Stimulated activated naive B cell treated with anti-CD40 and anti-IgM and Interleukin-4, amounts not matched to agents 10 μg/mL and 1 μg/mL and 100 μg/mL, for 72 hours (primary cell): ENCODE measurements around the gene TMA16.

Experiments used
- ATAC-seq, 2 donors: fragments of 150-1000 bp; cut with Tn5 transposase; replicated peaks; 2 replicates each; pipeline ENCODE4 v1.10.0; 2021; ENCODE audit warnings: moderate library complexity in 1 of 2
- DNase-seq: peaks from one replicate; pipeline ENCODE4 v3.0.0; 2021
- H3K27ac Mint-ChIP-seq: one replicate; pipeline ENCODE4 v1.8.0; 2022; ENCODE audit warnings: mild to moderate bottlenecking, mixed read lengths
- H3K27me3 Mint-ChIP-seq, 2 donors: one replicate each; pipeline ENCODE4 v1.8.0; 2022; ENCODE audit warnings: mixed read lengths in 2 of 2
- H3K36me3 Mint-ChIP-seq, 2 donors: one replicate each; pipeline ENCODE4 v1.8.0; 2022; ENCODE audit warnings: mixed read lengths in 2 of 2, mild to moderate bottlenecking in 1 of 2
- H3K4me1 Mint-ChIP-seq, 2 donors: one replicate each; pipeline ENCODE4 v1.8.0; 2022; ENCODE audit warnings: mixed read lengths in 2 of 2, mild to moderate bottlenecking in 1 of 2
- H3K4me3 Mint-ChIP-seq, 2 donors: one replicate each; pipeline ENCODE4 v1.8.0; 2022; ENCODE audit warnings: mild to moderate bottlenecking in 2 of 2, mixed read lengths in 2 of 2, moderate library complexity in 1 of 2
- H3K9me3 Mint-ChIP-seq, 2 donors: one replicate each; pipeline ENCODE4 v1.8.0; 2022; ENCODE audit warnings: mixed read lengths in 2 of 2, mild to moderate bottlenecking in 1 of 2

The TMA16 gene

DNA sequence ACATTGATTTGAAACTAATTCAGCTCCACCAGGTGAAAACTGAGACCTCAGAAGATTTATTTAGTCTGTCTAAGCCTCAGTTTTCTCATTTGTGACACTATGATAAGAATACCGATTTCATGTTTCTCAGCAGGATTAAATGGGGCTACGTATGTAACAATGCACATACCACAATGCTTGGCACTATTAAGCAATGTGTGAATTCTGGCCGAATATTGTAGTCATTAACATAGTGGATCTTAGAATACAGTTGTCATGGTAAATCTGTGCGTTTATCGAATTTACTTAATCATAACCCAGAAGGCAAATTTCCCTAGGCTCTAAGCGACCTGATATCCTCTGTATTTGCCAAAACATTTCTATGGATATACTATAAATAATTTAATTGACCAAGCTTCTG lies 69.1 kb downstream of the TMA16 start:
- ATAC-seq: no peak
- Mint-ChIP-seq H3K4me3 (no peak overlapping the region), H3K9me3 (peaks cover 10 to 15% of the 10 kb centered on the region in 2 donors), H3K4me1 (peaks cover 45 to 78% of the 10 kb centered on the region in 2 donors), H3K36me3 (peaks cover 13 to 23% of the 10 kb centered on the region in 2 donors), H3K27ac (peak overlapping the region; percentile 80), H3K27me3 (no peaks in the 10 kb centered on the region)
- no peak for DNase-seq

- ATAC-seq (no peak), DNase-seq (no peak)
- Mint-ChIP-seq H3K9me3 (peaks cover 10 to 15% of the 10 kb centered on the region in 2 donors), H3K27me3 (no peaks in the 10 kb centered on the region), H3K4me1 (peaks cover 45 to 78% of the 10 kb centered on the region in 2 donors), H3K36me3 (peaks cover 13 to 23% of the 10 kb centered on the region in 2 donors), H3K27ac (peak overlapping the region; percentile 90), H3K4me3 (peak overlapping the region in 1 of 2 donors; percentile 33)
Observed at GRCh38 chr4:163564221-163564720, 69.8 kb downstream of the TMA16 start.

GRCh38 chr4:163565226-163566135 lies 71.0 kb downstream of the TMA16 start:
- peaks cover 13 to 20% of the 10 kb centered on the region in 2 donors for H3K36me3 Mint-ChIP-seq
- H3K27ac Mint-ChIP-seq: peak overlapping the region; percentile 90
- peaks cover 44 to 78% of the 10 kb centered on the region in 2 donors for H3K4me1 Mint-ChIP-seq
- peak overlapping the region; percentile 55 to 71 for H3K4me3 Mint-ChIP-seq
- DNase-seq (no peak), ATAC-seq (no peak)
- peaks cover 10 to 15% of the 10 kb centered on the region in 2 donors for H3K9me3 Mint-ChIP-seq
- no peaks in the 10 kb centered on the region for H3K27me3 Mint-ChIP-seq

DNA sequence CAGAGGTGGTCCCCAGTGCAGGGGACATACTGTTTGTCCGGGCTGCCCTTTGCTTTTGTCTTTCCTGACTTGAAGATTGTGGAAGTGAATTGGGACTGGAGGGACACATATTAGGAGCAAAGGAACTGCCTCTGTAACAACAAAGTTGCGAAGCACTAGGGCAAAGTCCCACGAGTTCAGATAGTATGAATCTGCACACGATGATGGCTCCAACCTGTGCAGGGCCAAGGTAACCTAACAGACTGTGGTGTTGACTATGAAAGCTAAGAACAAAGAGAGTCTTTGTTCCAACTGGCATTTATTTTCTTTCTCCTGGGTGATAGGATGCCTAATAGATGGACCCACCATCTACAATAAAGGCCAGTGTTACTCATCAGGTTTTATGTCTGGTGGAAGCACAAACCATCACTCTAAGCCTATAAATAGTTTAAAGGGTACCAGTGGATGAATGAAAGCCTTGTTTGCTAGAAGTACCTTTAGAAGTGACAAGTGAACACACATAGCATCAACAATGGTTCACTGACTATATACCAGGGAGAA lies 71.8 kb downstream of the TMA16 start:
- peaks cover 49 to 86% of the 10 kb centered on the region in 2 donors for H3K4me1 Mint-ChIP-seq
- H3K36me3 Mint-ChIP-seq: peaks cover 19 to 27% of the 10 kb centered on the region in 2 donors
- DNase-seq (no peak), ATAC-seq (no peak)
- H3K27me3 Mint-ChIP-seq: no peaks in the 10 kb centered on the region
- H3K9me3 Mint-ChIP-seq: peaks cover 10 to 15% of the 10 kb centered on the region in 2 donors
- H3K27ac Mint-ChIP-seq: peak overlapping the region; percentile 90
- H3K4me3 Mint-ChIP-seq: peak overlapping the region; percentile 55 to 71

DNA sequence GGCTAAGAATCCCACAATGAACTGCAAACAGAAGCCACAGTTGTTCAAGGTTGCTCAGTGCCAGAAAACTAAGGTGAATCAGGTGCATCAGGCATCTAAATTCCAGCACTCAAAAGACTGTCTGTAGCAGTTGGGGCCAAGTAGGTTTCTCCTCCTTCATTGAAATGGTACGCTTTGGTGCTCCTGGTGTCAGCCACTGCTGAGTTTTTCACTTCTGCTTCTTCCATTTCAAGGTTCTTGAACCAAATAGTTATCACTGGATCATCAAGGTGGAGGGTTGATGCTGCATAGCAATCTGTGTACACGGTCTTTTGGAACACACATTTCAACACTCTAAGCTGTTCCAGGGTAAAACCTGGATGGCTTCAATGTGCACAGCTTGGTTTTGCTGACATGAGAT lies 74.4 kb downstream of the TMA16 start:
- H3K36me3 Mint-ChIP-seq: peaks cover 11 to 15% of the 10 kb centered on the region in 2 donors
- peak; percentile 94 to 95 for ATAC-seq
- no peak for DNase-seq
- H3K27ac Mint-ChIP-seq: peak overlapping the region; percentile 86
- peaks cover 38 to 74% of the 10 kb centered on the region in 2 donors for H3K4me1 Mint-ChIP-seq
- peak overlapping the region in 1 of 2 donors; percentile 3 for H3K4me3 Mint-ChIP-seq
- peaks cover 5 to 7% of the 10 kb centered on the region in 2 donors for H3K9me3 Mint-ChIP-seq
- no peaks in the 10 kb centered on the region for H3K27me3 Mint-ChIP-seq
